ENCODE measurements around the gene N4BP2L1.

Gene N4BP2L1

DNA sequence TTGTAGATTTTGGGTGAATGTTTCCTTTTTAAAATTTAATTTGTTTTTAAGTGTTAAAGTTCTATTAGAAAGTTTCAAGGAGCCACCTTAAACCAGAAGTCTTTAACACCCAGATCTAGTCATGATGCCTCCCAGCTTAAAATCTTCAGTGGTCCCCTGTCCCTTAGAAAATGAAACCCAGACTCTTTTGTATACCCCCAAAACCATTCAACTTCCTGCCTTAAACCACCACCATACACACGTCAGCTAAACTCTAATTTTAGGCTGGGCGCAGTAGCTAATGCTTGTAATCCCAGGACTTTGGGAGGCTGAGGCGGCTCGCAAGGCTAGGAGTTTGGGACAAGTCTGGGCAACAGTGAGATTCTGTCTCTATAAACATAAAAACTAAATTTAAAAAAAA, 37.9 kb downstream of the N4BP2L1 start:
- no peak overlapping the region for H3K27ac ChIP-seq

DNA sequence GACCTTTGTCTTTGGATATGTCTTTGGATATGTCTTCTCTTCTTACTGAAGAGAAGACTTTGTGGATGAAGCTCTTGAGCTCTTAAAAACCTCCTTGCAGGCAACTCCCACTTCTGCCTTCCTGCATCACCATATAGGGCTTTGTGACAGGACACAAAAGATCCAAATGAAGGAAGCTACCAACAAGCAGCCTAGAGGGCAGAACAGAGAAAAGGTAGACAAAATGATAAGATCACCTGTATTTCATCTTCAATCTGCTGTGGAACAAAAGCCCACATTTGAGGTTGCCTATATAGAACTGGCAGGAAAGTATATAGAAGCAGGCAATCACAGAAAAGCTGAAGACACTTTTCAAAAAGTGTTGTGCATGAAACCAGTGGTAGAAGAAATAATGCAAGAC, 42.5 kb downstream of the N4BP2L1 start:
- TF ChIP-seq, protein P1, sequence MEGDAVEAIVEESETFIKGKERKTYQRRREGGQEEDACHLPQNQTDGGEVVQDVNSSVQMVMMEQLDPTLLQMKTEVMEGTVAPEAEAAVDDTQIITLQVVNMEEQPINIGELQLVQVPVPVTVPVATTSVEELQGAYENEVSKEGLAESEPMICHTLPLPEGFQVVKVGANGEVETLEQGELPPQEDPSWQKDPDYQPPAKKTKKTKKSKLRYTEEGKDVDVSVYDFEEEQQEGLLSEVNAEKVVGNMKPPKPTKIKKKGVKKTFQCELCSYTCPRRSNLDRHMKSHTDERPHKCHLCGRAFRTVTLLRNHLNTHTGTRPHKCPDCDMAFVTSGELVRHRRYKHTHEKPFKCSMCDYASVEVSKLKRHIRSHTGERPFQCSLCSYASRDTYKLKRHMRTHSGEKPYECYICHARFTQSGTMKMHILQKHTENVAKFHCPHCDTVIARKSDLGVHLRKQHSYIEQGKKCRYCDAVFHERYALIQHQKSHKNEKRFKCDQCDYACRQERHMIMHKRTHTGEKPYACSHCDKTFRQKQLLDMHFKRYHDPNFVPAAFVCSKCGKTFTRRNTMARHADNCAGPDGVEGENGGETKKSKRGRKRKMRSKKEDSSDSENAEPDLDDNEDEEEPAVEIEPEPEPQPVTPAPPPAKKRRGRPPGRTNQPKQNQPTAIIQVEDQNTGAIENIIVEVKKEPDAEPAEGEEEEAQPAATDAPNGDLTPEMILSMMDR (conservative IDR thresholded peaks at IDR 0.05), result no peak
- no peak for TF ChIP-seq ZFX (IDR thresholded peaks at IDR 0.05)
- H3K27ac ChIP-seq, result no peak overlapping the region

More for the DNA sequence above, 37.9 kb downstream of the N4BP2L1 start:
- no peak for TF ChIP-seq ZFX (IDR thresholded peaks at IDR 0.05)
- TF ChIP-seq, protein P1 (conservative IDR thresholded peaks at IDR 0.05), result no peak

DNA sequence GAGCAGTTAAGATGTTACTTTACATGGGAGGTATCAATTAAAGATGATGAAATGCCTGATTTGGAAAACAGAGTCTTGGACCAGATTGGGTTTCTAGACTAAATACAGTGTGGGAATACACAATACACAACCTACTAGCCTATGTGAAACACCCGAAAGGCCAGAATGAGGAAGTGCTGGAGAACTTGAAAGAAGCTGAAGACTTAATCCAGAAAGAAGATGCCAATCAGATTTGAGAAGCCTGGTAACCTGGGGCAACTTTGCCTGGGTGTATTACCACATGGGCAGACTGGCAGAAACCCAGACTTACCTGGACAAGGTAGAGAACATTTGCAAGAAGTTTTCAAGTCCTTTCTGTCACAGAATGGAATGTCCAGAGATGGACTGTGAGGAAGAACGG, 43.2 kb downstream of the N4BP2L1 start:
- TF ChIP-seq ZFX (IDR thresholded peaks at IDR 0.05), result no peak
- TF ChIP-seq, protein P1 (conservative IDR thresholded peaks at IDR 0.05), result no peak
- H3K27ac ChIP-seq, result no peak overlapping the region

DNA sequence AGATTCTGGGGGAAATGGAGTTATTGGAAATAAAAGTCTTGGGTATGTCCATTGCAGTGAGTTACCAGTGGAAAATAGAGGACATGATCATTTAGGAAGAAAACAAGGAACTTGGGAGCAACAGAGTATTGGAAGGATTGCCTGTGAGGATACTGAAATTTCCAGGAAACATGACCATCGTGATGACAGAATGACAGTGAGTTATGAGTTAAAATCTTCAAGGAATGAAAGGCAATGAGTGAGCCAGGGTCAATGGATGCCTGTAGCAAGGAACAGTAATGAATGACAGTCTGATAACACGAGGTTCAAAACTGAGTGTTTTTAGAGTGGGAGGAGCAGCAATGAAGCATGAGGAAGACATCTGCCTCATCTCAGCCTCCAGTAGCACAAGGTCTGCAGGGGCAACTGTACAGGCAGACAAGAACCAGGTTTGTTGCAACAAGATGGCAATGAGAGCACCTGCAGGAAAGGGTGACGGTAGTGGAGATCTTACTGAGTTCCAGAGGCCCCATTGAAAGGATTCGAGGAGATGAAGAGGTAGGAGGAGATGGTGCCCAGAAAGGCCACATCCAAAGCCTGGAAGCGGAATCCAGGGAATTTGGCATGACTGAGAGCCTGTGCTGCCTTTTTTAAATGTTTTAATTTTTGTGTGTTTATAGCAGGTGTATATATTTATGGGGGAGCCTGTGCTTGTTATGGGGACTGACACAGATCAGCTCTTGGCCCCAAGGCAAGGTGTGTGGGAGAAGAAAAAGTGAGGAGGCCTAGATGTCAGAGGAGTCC, 43.9 kb downstream of the N4BP2L1 start:
- no peak; the same call in 1 of the 2 replicates for TF ChIP-seq ZFX (IDR thresholded peaks at IDR 0.05)
- TF ChIP-seq, protein P1 (conservative IDR thresholded peaks at IDR 0.05), result no peak
- no peak overlapping the region for H3K27ac ChIP-seq

DNA sequence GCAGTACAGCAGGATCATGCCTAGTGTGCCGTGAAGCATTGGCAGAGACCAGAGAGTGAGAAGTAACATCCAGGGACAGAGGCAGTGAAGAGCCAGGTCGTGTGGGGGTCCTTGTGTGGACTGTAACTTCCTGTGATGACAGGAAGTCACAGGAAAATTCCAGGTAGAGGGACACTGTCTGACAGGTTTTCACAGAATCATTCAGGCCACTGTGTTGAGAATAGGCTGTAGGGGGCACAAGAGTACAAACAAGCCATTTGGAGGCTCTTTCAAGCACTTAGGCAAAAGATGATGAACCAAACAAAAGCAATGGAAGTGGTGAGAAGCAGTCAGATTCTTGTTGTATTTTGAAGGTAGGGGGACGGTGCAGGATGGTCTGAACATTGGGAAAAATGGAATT, 46.4 kb downstream of the N4BP2L1 start:
- H3K27ac ChIP-seq, result no peak overlapping the region
- TF ChIP-seq, protein P1 (conservative IDR thresholded peaks at IDR 0.05), result peak; percentile 38
- TF ChIP-seq ZFX (IDR thresholded peaks at IDR 0.05), result no peak

DNA sequence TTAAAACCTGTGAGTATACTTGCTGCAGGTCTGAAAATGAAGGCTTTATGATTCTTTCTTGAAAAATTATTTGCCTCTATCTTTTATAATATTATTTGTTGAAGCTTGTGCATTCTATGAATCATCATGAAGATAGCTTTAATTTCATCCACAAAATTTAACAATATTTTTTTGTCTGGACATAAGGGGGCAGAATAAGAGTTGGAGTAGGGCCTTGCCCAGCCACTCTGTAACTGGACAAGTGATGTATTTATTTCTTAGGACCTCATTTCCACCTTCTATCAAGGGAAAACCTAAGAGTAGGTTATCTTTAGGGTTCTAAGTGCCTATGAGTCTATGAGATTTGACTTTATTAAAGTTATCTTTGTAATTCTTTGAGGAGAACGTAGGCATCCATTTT, 49.9 kb downstream of the N4BP2L1 start:
- no peak for TF ChIP-seq ZFX (IDR thresholded peaks at IDR 0.05)
- TF ChIP-seq, protein P1 (conservative IDR thresholded peaks at IDR 0.05), result peak; percentile 27

DNA sequence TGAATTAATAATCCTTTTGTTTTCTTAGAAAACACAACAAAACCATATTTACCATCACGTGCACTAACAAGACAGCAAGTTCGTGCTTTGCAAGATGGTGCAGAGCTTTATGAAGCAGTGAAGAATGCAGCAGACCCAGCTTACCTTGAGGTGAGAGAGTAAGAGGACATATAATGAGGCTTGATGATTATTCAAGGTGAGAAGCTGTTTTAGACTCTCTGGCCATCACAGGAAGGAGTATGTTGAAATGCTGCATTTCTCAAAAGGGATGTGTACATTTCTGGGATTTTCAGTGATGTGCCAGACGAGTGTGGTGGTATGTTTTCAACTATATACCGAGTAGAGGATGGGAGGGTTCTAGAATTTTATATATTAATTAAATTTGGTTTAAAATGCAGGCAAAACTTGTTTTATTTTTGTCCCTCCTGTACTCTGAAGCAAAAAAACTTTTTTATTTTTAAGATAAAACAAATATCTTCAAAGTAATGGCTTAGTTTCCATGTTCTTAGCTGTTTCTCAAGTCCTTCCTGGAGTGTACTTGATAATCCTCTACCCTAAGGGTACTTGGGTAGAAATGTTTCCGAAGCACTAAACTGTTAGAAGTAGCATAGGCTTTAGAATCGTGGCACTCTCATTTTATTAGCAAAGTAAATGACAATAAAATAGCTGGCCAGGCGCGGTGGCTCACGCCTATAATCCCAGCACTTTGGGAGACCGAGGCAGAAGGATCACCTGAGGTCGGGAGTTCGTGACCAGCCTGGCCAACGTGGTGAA, 51.1 kb downstream of the N4BP2L1 start:
- H3K27ac ChIP-seq, result no peak overlapping the region
- TF ChIP-seq, protein P1 (conservative IDR thresholded peaks at IDR 0.05), result no peak
- TF ChIP-seq ZFX (IDR thresholded peaks at IDR 0.05), result no peak

More for the DNA sequence above, 49.9 kb downstream of the N4BP2L1 start:
- no peak overlapping the region for H3K27ac ChIP-seq
